GM19438 (cell line): Measurements from ENCODE around the gene PLEKHA6.

ENCODE experiments used
- ATAC-seq: cut with Tn5 transposase; IDR thresholded peaks from one replicate; pipeline ENCODE4 v1.9.1; 2021; ENCODE audit warnings: low read depth; ENCODE audit not compliant: unreplicated experiment

The PLEKHA6 gene

GRCh38 chr1:204383163-204383904 lies 23.6 kb upstream of the PLEKHA6 start:
- ATAC-seq: no peak

- ATAC-seq: no peak
Measured at GRCh38 chr1:204382714-204383083, 23.0 kb upstream of the PLEKHA6 start.

GRCh38 chr1:204380293-204380831 lies 20.6 kb upstream of the PLEKHA6 start:
- ATAC-seq: no peak

GRCh38 chr1:204377800-204378668 lies 18.3 kb upstream of the PLEKHA6 start:
- ATAC-seq: no peak

- ATAC-seq: no peak
Measured at GRCh38 chr1:204376919-204377799, 17.4 kb upstream of the PLEKHA6 start.

GRCh38 chr1:204376465-204376864 lies 16.7 kb upstream of the PLEKHA6 start:
- no peak for ATAC-seq

GRCh38 chr1:204373911-204374310 lies 14.2 kb upstream of the PLEKHA6 start:
- ATAC-seq: no peak

- ATAC-seq: no peak
Measured at GRCh38 chr1:204370176-204370575, 10.4 kb upstream of the PLEKHA6 start.

- no peak for ATAC-seq
Measured at GRCh38 chr1:204368996-204369726, 9.4 kb upstream of the PLEKHA6 start.

GRCh38 chr1:204367956-204368355 lies 8.2 kb upstream of the PLEKHA6 start:
- no peak for ATAC-seq

GRCh38 chr1:204367193-204367858 lies 7.6 kb upstream of the PLEKHA6 start:
- ATAC-seq: no peak

GRCh38 chr1:204366759-204367158 lies 7.0 kb upstream of the PLEKHA6 start:
- ATAC-seq: no peak

- ATAC-seq: peak; percentile 64
Measured at GRCh38 chr1:204363335-204364114, 3.8 kb upstream of the PLEKHA6 start.

GRCh38 chr1:204362984-204363334 lies 3.2 kb upstream of the PLEKHA6 start:
- ATAC-seq: no peak

- no peak for ATAC-seq
Measured at GRCh38 chr1:204361781-204362180, 2.1 kb upstream of the PLEKHA6 start.

- no peak for ATAC-seq
Measured at GRCh38 chr1:204361341-204361771, 1.6 kb upstream of the PLEKHA6 start.

- no peak for ATAC-seq
Measured at GRCh38 chr1:204360314-204360713, 585 bp upstream of the PLEKHA6 start.

- ATAC-seq: no peak
Measured at GRCh38 chr1:204359131-204359473, 627 bp downstream of the PLEKHA6 start.

- no peak for ATAC-seq
Measured at GRCh38 chr1:204358605-204359004, 1.1 kb downstream of the PLEKHA6 start.
